K562 (cell line): ENCODE data around the gene HOXD9. TPM values are rescaled to one million over a fixed set of nuclear protein-coding genes. Genes with fewer than 3 reads are reported as not detected.
A peak's percentile ranks its signal among the peaks of the same experiment; 100 is the strongest.

Source experiments
- HMGXB4 ChIP-seq: sonication (generic); formaldehyde crosslinking; IDR thresholded peaks from 2 replicates; pipeline ENCODE4 v1.8.1; 2023; ENCODE audit warnings: mild to moderate bottlenecking, missing genetic modification reagents
- POU5F1 ChIP-seq: fragments of 150-350 bp; IDR thresholded peaks from 2 replicates; pipeline ENCODE4 v1.6.1; 2014; ENCODE audit warnings: borderline replicate concordance, low read length, low read depth, mild to moderate bottlenecking; ENCODE audit not compliant: partially characterized antibody
- SRF ChIP-seq, 2 experiments: fragments of 250-450, 450-650 bp in 1 of 2; sonication (Bioruptor Pico) in 1 of 2; sonication (generic) in 1 of 2; formaldehyde crosslinking; IDR thresholded peaks; 2 replicates each; pipeline versions ENCODE4 v1.5.0 to v1.5.1; 2020 to 2022; ENCODE audit warnings: mild to moderate bottlenecking in 1 of 2, missing genetic modification reagents in 1 of 2
- THRAP3 ChIP-seq: fragments of 450-650 bp; IDR thresholded peaks from 2 replicates; pipeline ENCODE4 v1.6.1; 2016; ENCODE audit warnings: mild to moderate bottlenecking, inconsistent platforms, borderline replicate concordance
- ZC3H11A ChIP-seq: IDR thresholded peaks from 2 replicates; pipeline ENCODE4 v1.6.1; 2012; ENCODE audit warnings: low read depth, low read length, improper control_type of control experiment
- ZNF511 ChIP-seq: sonication (generic); formaldehyde crosslinking; IDR thresholded peaks from 2 replicates; pipeline ENCODE4 v1.8.0; 2022; ENCODE audit warnings: mild to moderate bottlenecking, missing genetic modification reagents
- polyA plus RNA-seq, 8 experiments: library from polyadenylated mRNA; depleted of rRNA in 4 of 8; stranded (reverse) in 5 of 8; unstranded in 3 of 8; fragments of >200 nt; fragmentation: Nextera tagmentation in 2 of 8; fragmentation: Illumina TruSeq in 1 of 8; extraction: Ambion mirVana in 2 of 8; extraction: Trizol in 1 of 8; gene quantifications; 2 replicates each; pipeline versions ENCODE4 v1.2.1 to v1.2.3, GENCODE V29; 2011 to 2014; ENCODE audit warnings: inconsistent platforms in 1 of 8, missing spikeins in 1 of 8
- total RNA-seq, 7 experiments: library from RNA; depleted of rRNA in 6 of 7; stranded (reverse); fragments of >200 nt in 6 of 7; fragmentation: Illumina TruSeq in 2 of 7; extraction: Trizol in 2 of 7; gene quantifications; 2 replicates each; pipeline versions ENCODE4 v1.2.1 to v1.2.3, GENCODE V29; 2011 to 2021; ENCODE audit warnings: low replicate concordance in 1 of 7
- TF ChIP-seq, protein P1 (sequence below), 2 experiments: fragments of 450-650 bp in 1 of 2; sonication (generic) in 1 of 2; formaldehyde crosslinking in 1 of 2; IDR thresholded peaks; 2 replicates each; pipeline versions ENCODE4 v1.7.1 to v1.9.0; 2016 to 2022; ENCODE audit warnings: inconsistent platforms in 1 of 2, mild to moderate bottlenecking in 1 of 2, missing genetic modification reagents in 1 of 2
- TF ChIP-seq, protein P2 (sequence below): sonication (generic); formaldehyde crosslinking; IDR thresholded peaks from 2 replicates; pipeline ENCODE4 v1.8.0; 2022; ENCODE audit warnings: missing genetic modification reagents, mild to moderate bottlenecking, borderline replicate concordance
- TF ChIP-seq, protein P3 (sequence below): fragments of 250-450 bp; sonication (Bioruptor Pico); IDR thresholded peaks from 2 replicates; pipeline ENCODE4 v1.9.0; 2021; ENCODE audit warnings: mild to moderate bottlenecking, inconsistent platforms

The HOXD9 gene
- total and polyA plus RNA-seq, 9 of the 15 experiments (the other 6 are each of a cell fraction or from before 2014, with no cell fraction given) = not detected

DNA sequence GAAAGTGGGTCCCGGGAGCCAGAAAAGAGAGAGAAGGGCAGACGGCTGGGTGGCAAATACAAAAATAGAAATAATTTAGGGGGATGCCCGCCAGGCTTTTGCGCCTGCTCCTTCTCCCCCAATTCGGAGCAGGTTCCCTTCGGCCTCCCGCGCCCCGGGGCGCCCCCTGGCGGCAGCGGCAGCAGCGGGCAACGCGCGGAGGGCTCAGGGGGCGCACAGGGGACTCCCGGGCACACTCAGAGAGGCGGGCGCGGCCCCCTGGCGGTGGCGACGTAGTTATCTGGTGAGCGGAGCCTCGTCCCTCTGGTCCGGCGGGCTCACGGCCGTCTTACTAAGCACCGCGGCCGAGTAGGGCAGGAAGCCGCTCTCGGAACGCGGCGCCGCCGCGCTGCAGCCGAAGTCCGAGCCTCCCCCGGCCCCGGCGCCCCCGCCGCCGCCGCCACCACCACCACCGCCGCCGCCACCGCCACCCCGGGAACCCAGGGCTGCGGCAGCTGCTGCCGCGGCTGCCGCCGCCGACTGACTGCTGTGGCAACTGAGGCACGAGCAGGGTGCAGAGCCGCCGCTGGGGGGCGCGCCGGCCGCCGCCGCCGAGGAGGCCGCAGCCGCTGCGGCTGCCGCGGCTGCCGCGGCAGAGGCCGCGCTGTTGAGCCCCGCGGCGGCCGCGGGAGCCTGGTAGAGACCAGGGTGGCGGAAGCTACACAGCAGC, 42.5 kb upstream of the HOXD9 start (continued):
- TF ChIP-seq, protein P1, sequence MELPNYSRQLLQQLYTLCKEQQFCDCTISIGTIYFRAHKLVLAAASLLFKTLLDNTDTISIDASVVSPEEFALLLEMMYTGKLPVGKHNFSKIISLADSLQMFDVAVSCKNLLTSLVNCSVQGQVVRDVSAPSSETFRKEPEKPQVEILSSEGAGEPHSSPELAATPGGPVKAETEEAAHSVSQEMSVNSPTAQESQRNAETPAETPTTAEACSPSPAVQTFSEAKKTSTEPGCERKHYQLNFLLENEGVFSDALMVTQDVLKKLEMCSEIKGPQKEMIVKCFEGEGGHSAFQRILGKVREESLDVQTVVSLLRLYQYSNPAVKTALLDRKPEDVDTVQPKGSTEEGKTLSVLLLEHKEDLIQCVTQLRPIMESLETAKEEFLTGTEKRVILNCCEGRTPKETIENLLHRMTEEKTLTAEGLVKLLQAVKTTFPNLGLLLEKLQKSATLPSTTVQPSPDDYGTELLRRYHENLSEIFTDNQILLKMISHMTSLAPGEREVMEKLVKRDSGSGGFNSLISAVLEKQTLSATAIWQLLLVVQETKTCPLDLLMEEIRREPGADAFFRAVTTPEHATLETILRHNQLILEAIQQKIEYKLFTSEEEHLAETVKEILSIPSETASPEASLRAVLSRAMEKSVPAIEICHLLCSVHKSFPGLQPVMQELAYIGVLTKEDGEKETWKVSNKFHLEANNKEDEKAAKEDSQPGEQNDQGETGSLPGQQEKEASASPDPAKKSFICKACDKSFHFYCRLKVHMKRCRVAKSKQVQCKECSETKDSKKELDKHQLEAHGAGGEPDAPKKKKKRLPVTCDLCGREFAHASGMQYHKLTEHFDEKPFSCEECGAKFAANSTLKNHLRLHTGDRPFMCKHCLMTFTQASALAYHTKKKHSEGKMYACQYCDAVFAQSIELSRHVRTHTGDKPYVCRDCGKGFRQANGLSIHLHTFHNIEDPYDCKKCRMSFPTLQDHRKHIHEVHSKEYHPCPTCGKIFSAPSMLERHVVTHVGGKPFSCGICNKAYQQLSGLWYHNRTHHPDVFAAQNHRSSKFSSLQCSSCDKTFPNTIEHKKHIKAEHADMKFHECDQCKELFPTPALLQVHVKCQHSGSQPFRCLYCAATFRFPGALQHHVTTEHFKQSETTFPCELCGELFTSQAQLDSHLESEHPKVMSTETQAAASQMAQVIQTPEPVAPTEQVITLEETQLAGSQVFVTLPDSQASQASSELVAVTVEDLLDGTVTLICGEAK (IDR thresholded peaks at IDR 0.05) = no peak
- TF ChIP-seq, protein P1 (CRISPR knock-in tag; IDR thresholded peaks at IDR 0.05) = no peak
- TF ChIP-seq THRAP3 (no peak), HMGXB4 (CRISPR knock-in tag) (peak; percentile 68; the same call in 1 of the 2 replicates), POU5F1 (no peak), SRF (CRISPR knock-in tag; IDR thresholded peaks at IDR 0.05) (no peak), ZNF511 (no peak), ZC3H11A (no peak)
- TF ChIP-seq, protein P2, sequence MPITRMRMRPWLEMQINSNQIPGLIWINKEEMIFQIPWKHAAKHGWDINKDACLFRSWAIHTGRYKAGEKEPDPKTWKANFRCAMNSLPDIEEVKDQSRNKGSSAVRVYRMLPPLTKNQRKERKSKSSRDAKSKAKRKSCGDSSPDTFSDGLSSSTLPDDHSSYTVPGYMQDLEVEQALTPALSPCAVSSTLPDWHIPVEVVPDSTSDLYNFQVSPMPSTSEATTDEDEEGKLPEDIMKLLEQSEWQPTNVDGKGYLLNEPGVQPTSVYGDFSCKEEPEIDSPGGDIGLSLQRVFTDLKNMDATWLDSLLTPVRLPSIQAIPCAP (CRISPR knock-in tag) = no peak
- TF ChIP-seq, protein P3, sequence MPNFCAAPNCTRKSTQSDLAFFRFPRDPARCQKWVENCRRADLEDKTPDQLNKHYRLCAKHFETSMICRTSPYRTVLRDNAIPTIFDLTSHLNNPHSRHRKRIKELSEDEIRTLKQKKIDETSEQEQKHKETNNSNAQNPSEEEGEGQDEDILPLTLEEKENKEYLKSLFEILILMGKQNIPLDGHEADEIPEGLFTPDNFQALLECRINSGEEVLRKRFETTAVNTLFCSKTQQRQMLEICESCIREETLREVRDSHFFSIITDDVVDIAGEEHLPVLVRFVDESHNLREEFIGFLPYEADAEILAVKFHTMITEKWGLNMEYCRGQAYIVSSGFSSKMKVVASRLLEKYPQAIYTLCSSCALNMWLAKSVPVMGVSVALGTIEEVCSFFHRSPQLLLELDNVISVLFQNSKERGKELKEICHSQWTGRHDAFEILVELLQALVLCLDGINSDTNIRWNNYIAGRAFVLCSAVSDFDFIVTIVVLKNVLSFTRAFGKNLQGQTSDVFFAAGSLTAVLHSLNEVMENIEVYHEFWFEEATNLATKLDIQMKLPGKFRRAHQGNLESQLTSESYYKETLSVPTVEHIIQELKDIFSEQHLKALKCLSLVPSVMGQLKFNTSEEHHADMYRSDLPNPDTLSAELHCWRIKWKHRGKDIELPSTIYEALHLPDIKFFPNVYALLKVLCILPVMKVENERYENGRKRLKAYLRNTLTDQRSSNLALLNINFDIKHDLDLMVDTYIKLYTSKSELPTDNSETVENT (CRISPR knock-in tag) = no peak; the same call in 1 of the 2 replicates
